Neural cell (in vitro differentiated cells): ENCODE measurements around the gene BICC1. TPM values are rescaled to one million over a fixed set of nuclear protein-coding genes. Genes with fewer than 3 reads are reported as not detected.
A peak's percentile ranks its signal among the peaks of the same experiment; 100 is the strongest.

Experiments
- H2AFZ ChIP-seq: fragments of 200-600, 300-800 bp; sonication (generic), shearing (Covaris generic); 2 replicates; pipeline ENCODE4 v1.6.0; 2014; ENCODE audit warnings: low read depth, mild to moderate bottlenecking, antibody characterized with exemption, low read length, moderate library complexity
- H3F3A ChIP-seq: fragments of 200-600 bp; shearing (Covaris generic); 2 replicates; pipeline ENCODE4 v1.6.1; 2016; ENCODE audit warnings: mild to moderate bottlenecking, moderate library complexity, mixed read lengths, antibody characterized with exemption, low read length; ENCODE audit not compliant: insufficient read depth, poor library complexity, severe bottlenecking
- H3K27ac ChIP-seq: fragments of 200-600, 300-800 bp; sonication (generic), shearing (Covaris generic); 2 replicates; pipeline ENCODE4 v1.5.1; 2014; ENCODE audit warnings: mild to moderate bottlenecking, low read length, moderate library complexity
- H3K27me3 ChIP-seq: fragments of 300-800, 200-600 bp; sonication (generic), shearing (Covaris generic); 2 replicates; pipeline ENCODE4 v1.6.0; 2014; ENCODE audit warnings: mild to moderate bottlenecking, low read depth, low read length, moderate library complexity; ENCODE audit not compliant: insufficient read depth
- H3K36me3 ChIP-seq: fragments of 300-800, 200-600 bp; sonication (generic), shearing (Covaris generic); 2 replicates; pipeline ENCODE4 v1.5.1; 2014; ENCODE audit warnings: mild to moderate bottlenecking, antibody characterized with exemption, low read length, moderate library complexity; ENCODE audit not compliant: insufficient read depth
- H3K4me2 ChIP-seq: fragments of 300-800, 200-600 bp; sonication (generic), shearing (Covaris generic); 2 replicates; pipeline ENCODE4 v1.6.0; 2014; ENCODE audit warnings: mild to moderate bottlenecking, low read length
- H3K4me3 ChIP-seq: fragments of 300-800, 200-600 bp; sonication (generic), shearing (Covaris generic); 2 replicates; pipeline ENCODE4 v1.5.1; 2014; ENCODE audit warnings: mild to moderate bottlenecking, low read length, moderate library complexity
- H3K79me2 ChIP-seq: fragments of 200-600 bp; shearing (Covaris generic); replicated peaks from 2 replicates; pipeline ENCODE4 v1.6.0; 2014; ENCODE audit warnings: mild to moderate bottlenecking, low read length, moderate library complexity; ENCODE audit not compliant: insufficient read depth
- H3K9ac ChIP-seq: fragments of 300-800, 200-600 bp; sonication (generic), shearing (Covaris generic); 2 replicates; pipeline ENCODE4 v1.6.1; 2016; ENCODE audit warnings: mild to moderate bottlenecking, low read length, mixed read lengths
- H3K9me2 ChIP-seq: fragments of 200-600 bp; shearing (Covaris generic); 2 replicates; pipeline ENCODE4 v1.6.1; 2016; ENCODE audit warnings: mild to moderate bottlenecking, low read length, mixed read lengths; ENCODE audit not compliant: insufficient read depth
- H3K9me3 ChIP-seq: fragments of 200-600, 300-800 bp; sonication (generic), shearing (Covaris generic); 2 replicates; pipeline ENCODE4 v1.6.1; 2016; ENCODE audit warnings: mild to moderate bottlenecking, mixed run types, low read length, moderate library complexity, mixed read lengths
- H4K20me1 ChIP-seq: fragments of 200-600 bp; shearing (Covaris generic); 2 replicates; pipeline ENCODE4 v1.6.1; 2016; ENCODE audit warnings: mild to moderate bottlenecking, mixed run types; ENCODE audit not compliant: insufficient read depth
- EP300 ChIP-seq: fragments of 450-650 bp; conservative IDR thresholded peaks from 2 replicates; pipeline ENCODE4 v1.6.1; 2014; ENCODE audit warnings: antibody characterized with exemption, mild to moderate bottlenecking, moderate library complexity; ENCODE audit not compliant: poor library complexity, severe bottlenecking
- EZH2 ChIP-seq: fragments of 200-600, 300-800 bp; shearing (Covaris generic), sonication (generic); IDR thresholded peaks from 2 replicates; pipeline ENCODE4 v1.6.1; 2014; ENCODE audit warnings: antibody characterized with exemption, low read length, borderline replicate concordance, mild to moderate bottlenecking; ENCODE audit not compliant: insufficient read depth, poor library complexity, severe bottlenecking
- MXI1 ChIP-seq: fragments of 450-650 bp; conservative IDR thresholded peaks from 2 replicates; pipeline ENCODE4 v1.6.1; 2014; ENCODE audit warnings: antibody characterized with exemption, mild to moderate bottlenecking; ENCODE audit not compliant: poor library complexity, severe bottlenecking
- POLR2AphosphoS5 ChIP-seq: IDR thresholded peaks from 2 replicates; pipeline ENCODE4 v1.6.1; 2012
- RAD21 ChIP-seq: fragments of 450-650 bp; conservative IDR thresholded peaks from 2 replicates; pipeline ENCODE4 v1.6.1; 2014; ENCODE audit warnings: antibody characterized with exemption, mild to moderate bottlenecking, moderate library complexity
- REST ChIP-seq: IDR thresholded peaks from 2 replicates; pipeline ENCODE4 v1.6.1; 2012; ENCODE audit warnings: borderline replicate concordance
- SMC3 ChIP-seq: fragments of 450-650 bp; conservative IDR thresholded peaks from 2 replicates; pipeline ENCODE4 v1.6.1; 2014; ENCODE audit warnings: antibody characterized with exemption, mild to moderate bottlenecking, moderate library complexity; ENCODE audit not compliant: poor library complexity
- TAF1 ChIP-seq: IDR thresholded peaks from 2 replicates; pipeline ENCODE4 v1.6.1; 2012; ENCODE audit warnings: low read depth
- polyA plus RNA-seq: library from polyadenylated mRNA; depleted of rRNA; stranded (reverse); fragments of >200 nt; gene quantifications from 2 replicates; pipeline ENCODE4 v1.2.3, GENCODE V29; 2014
- TF ChIP-seq, protein P1 (sequence below): fragments of 450-650 bp; IDR thresholded peaks from 2 replicates; pipeline ENCODE4 v1.5.1; 2014; ENCODE audit warnings: antibody characterized with exemption, mild to moderate bottlenecking, moderate library complexity; ENCODE audit not compliant: poor library complexity, severe bottlenecking

Gene BICC1
- polyA plus RNA-seq, 1 donor from 2014 or later: 7.6 TPM

DNA sequence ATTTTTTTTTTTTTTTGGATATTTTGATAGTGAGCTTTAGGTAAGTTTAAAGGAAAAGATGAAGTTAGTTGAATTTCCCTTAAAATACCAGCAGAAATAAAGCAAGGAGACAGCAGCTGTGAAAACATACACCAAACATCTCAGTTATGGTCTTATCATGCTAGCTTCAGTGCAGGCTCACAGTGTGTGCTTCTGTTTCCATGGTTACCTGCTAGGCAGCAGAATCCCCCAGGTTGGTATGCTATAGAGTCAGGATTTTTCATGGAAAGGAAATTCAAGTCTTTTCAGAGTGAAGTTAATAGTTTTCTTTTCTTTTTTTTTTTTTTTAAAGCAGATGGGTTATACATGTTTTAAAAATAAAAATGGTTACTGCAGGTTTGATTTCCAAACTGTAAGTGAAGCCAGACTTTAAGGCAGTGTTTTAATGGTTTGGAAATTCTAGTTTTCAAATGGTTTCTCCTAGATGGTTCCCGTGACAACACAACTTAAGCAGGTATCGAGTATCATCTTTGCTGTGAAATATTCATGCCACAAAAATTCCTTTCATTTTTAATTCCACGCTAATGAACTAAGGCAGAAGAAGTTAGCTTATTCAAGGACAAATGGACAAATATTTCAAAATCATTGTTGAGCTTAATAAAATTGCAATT, 230.9 kb downstream of the BICC1 start:
- TF ChIP-seq EZH2: no peak
- TF ChIP-seq REST: peak; percentile 23
- peak; percentile 49 for TF ChIP-seq POLR2AphosphoS5
- peak; percentile 64 for TF ChIP-seq EP300
- Histone ChIP-seq H3K79me2 (peaks cover 8% of the 10 kb centered on the region), H3K9ac (peak overlapping the region; percentile 28), H3K36me3 (no peaks in the 10 kb centered on the region), H3K27ac (peak overlapping the region; percentile 77), H3K4me3 (peak overlapping the region; percentile 51), H4K20me1 (no peaks in the 10 kb centered on the region), H2AFZ (peak overlapping the region; percentile 22), H3K4me2 (peak overlapping the region; percentile 91), H3K9me3 (no peaks in the 10 kb centered on the region), H3K9me2 (no peaks in the 10 kb centered on the region), H3F3A (no peaks in the 10 kb centered on the region), H3K27me3 (no peaks in the 10 kb centered on the region)

DNA sequence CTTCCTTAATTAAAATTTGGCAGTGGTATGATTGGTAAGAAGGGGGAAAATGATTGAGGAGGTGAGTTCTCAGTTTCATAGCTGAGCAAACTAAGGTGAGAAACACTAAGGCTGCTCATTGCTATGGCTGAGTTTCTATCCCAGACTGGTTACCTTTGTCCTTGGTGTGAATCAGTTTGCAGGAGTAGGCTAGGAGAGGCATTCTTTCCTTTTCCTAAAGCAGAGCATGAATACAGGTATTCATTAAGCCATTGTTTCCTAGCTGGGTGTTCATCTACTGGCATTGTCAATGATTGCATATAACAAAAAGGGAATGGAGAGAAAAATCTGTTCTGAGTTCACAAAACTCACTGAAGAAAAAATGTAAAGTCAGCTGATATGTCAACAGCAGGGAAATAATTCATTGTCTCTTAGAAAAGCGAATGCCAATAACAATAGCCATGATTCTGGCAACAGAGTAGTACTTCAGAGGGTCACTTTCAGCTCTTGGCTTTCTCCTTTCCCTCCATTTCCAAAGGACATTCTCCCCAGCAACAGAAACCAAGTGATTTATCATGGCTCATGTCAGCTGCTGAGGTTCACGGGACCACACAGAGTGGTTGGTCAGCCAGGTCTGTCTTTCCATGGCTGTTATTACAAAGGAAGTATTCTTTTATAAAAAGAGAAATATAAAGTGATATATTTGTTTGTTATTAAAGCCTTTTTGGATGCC, 234.0 kb downstream of the BICC1 start:
- H3K79me2 ChIP-seq: peaks cover 8% of the 10 kb centered on the region
- no peak overlapping the region for H3K27ac ChIP-seq
- no peak overlapping the region for H3K4me3 ChIP-seq
- no peaks in the 10 kb centered on the region for H3K36me3 ChIP-seq
- no peak overlapping the region for H2AFZ ChIP-seq
- no peaks in the 10 kb centered on the region for H3K27me3 ChIP-seq
- TF ChIP-seq TAF1 (no peak), EZH2 (no peak)
- no peaks in the 10 kb centered on the region for H3K9me2 ChIP-seq
- H3K4me2 ChIP-seq: no peak overlapping the region
- no peaks in the 10 kb centered on the region for H4K20me1 ChIP-seq
- H3K9ac ChIP-seq: no peak overlapping the region
- H3K9me3 ChIP-seq: no peaks in the 10 kb centered on the region
- no peaks in the 10 kb centered on the region for H3F3A ChIP-seq

DNA sequence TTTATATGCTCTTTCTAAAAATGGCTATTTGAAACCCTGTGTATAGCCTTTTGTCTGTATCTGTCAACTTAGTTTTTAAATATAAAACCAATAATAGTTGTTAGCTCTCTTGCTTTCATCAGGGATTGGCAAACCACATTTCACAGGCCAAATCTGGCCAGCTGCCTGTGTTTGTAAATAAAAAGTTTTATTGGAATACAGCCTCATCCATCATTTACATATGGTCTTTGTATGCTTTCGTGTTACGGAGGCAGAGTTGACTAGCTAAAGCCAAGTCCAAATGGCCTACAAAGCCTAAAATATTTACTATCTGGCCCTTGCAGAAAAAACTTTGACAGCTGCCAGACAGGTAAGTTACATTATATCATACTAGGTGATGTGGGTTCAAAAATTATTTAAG, 235.0 kb downstream of the BICC1 start:
- Histone ChIP-seq H3K4me3 (no peak overlapping the region), H2AFZ (no peak overlapping the region), H3K9me3 (no peaks in the 10 kb centered on the region), H3F3A (no peaks in the 10 kb centered on the region), H3K9ac (no peak overlapping the region), H3K36me3 (no peaks in the 10 kb centered on the region), H3K79me2 (peaks cover 8% of the 10 kb centered on the region), H3K9me2 (no peaks in the 10 kb centered on the region), H3K27me3 (no peaks in the 10 kb centered on the region), H4K20me1 (no peaks in the 10 kb centered on the region), H3K4me2 (no peak overlapping the region), H3K27ac (no peak overlapping the region)
- no peak for TF ChIP-seq EP300
- no peak for TF ChIP-seq REST
- TF ChIP-seq, protein P1, sequence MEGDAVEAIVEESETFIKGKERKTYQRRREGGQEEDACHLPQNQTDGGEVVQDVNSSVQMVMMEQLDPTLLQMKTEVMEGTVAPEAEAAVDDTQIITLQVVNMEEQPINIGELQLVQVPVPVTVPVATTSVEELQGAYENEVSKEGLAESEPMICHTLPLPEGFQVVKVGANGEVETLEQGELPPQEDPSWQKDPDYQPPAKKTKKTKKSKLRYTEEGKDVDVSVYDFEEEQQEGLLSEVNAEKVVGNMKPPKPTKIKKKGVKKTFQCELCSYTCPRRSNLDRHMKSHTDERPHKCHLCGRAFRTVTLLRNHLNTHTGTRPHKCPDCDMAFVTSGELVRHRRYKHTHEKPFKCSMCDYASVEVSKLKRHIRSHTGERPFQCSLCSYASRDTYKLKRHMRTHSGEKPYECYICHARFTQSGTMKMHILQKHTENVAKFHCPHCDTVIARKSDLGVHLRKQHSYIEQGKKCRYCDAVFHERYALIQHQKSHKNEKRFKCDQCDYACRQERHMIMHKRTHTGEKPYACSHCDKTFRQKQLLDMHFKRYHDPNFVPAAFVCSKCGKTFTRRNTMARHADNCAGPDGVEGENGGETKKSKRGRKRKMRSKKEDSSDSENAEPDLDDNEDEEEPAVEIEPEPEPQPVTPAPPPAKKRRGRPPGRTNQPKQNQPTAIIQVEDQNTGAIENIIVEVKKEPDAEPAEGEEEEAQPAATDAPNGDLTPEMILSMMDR: no peak
- TF ChIP-seq SMC3: no peak
- no peak for TF ChIP-seq EZH2
- TF ChIP-seq RAD21: no peak
- no peak for TF ChIP-seq TAF1
- TF ChIP-seq POLR2AphosphoS5: no peak
- TF ChIP-seq MXI1: no peak
